Aorta (tissue), 5 donors: ENCODE data around the gene MDP1. TPM values are rescaled to one million over a fixed set of nuclear protein-coding genes. Genes with fewer than 3 reads are reported as not detected.

Source experiments
- ATAC-seq: fragments of 200-7000 bp; cut with Tn5 transposase; one replicate; pipeline ENCODE4 v1.9.1; 2022; ENCODE audit warnings: moderate library complexity; ENCODE audit not compliant: low FRiP score
- DNase-seq, 2 donors: peaks; one replicate each; pipeline ENCODE4 v3.0.0-alpha.2; 2020
- H3K27ac ChIP-seq, 2 donors: one replicate each; pipeline ENCODE4 v1.5.1; 2013; ENCODE audit warnings: low read length in 2 of 2, mild to moderate bottlenecking in 2 of 2, moderate library complexity in 2 of 2, control low read depth in 1 of 2, inconsistent platforms in 1 of 2, low read depth in 1 of 2
- H3K27me3 ChIP-seq, 2 donors: one replicate each; pipeline ENCODE4 v1.6.1; 2013; ENCODE audit warnings: control low read depth in 1 of 2, low read length in 1 of 2, mild to moderate bottlenecking in 1 of 2, moderate library complexity in 1 of 2; ENCODE audit not compliant: insufficient read depth in 2 of 2, control insufficient read depth in 1 of 2
- H3K36me3 ChIP-seq, 2 donors: one replicate each; pipeline ENCODE4 v1.6.1; 2013; ENCODE audit warnings: control low read depth in 1 of 2, low read length in 1 of 2, mild to moderate bottlenecking in 1 of 2; ENCODE audit not compliant: insufficient read depth in 2 of 2, control insufficient read depth in 1 of 2
- H3K4me1 ChIP-seq, 2 donors: one replicate each; pipeline ENCODE4 v1.6.1; 2013; ENCODE audit warnings: low read length in 2 of 2, control low read depth in 1 of 2, mild to moderate bottlenecking in 1 of 2, moderate library complexity in 1 of 2; ENCODE audit not compliant: insufficient read depth in 2 of 2, control insufficient read depth in 1 of 2
- H3K4me3 ChIP-seq, 2 donors: one replicate each; pipeline ENCODE4 v1.5.1; 2013; ENCODE audit warnings: low read length in 2 of 2, control low read depth in 1 of 2, mild to moderate bottlenecking in 1 of 2
- H3K9me3 ChIP-seq: one replicate; pipeline ENCODE4 v1.6.1; 2013; ENCODE audit warnings: mild to moderate bottlenecking, low read length; ENCODE audit not compliant: control insufficient read depth
- WGBS, 2 donors: extraction: QIAGEN DNeasy Blood & Tissue Kit; methylation state at CpG; one replicate each; pipeline ENCODE4 v1.1.7; 2013; 5-methylcytosine and 5-hydroxymethylcytosine counted together
- intact Hi-C, 2 donors: fragments of 100-400 bp; cut with DNase I; formaldehyde crosslinking; loops; one replicate each; pipeline versions ENCODE4 v1.14.2 to v1.15.0; 2022
- polyA plus RNA-seq, 2 donors: library from polyadenylated mRNA; stranded (reverse); fragments of 200-250 nt; gene quantifications; one replicate each; pipeline ENCODE4 v1.2.3, GENCODE V29; 2013
- total RNA-seq, 2 donors: library from RNA; stranded (reverse); fragmentation: NEBNext Ultra II Directional; extraction: Animal tissue kit (Norgen Biotek cat#: 25700); gene quantifications; one replicate each; pipeline ENCODE4 v1.2.1, GENCODE V29; 2021
- donor health status: healthy with polysubstance abuse.
- donor health status: Bipolar disorder and iron deficiency.
- donor health status: DM: no; HTN: no; CAD: no.
- donor health status: DM: no; HTN: no; CAD: no.
- donor health status: DM: yes; HTN: yes; CAD: no.

MDP1 gene
- total and polyA plus RNA-seq, 4 donors: 15.2 to 49.6 (median 29.1) TPM

DNA sequence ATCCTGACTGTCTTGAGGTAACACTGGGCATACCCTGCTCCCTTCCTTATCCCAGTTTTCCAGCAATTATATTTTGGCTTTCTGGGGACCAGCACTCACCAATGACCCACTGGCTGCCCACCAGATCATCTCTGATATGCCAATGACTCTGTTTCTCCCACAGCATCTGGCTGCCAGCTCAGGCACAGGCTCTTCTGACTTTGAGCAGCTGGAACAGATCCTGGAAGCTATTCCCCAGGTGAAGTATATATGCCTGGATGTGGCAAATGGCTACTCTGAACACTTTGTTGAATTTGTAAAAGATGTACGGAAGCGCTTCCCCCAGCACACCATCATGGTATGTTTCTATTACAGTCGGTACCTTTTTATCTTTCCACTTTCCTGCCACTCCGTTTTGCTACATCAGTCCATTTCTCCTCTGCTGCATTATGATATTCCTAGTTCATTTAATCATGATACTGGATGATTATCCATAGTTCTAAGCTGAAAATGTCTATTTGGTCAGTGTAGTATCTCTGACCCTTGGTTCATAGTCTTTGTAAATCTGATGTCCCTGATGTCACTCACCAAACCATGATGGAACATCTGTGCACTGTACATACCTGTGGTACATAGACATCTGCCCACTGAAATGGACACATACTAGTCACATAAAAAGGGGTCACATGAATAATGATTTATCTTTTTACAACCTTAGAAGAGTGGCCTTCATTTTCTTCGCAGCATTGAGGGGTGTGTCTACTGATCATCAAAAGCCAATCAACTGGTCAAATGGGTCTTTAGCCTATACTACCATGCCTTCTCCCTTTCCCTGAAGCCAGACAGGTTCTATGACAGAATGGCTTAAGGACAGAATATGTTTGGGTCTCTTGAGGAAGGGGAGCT is 20.2 kb upstream of the MDP1 start:
- H3K27me3 ChIP-seq: no peaks in the 10 kb centered on the region
- H3K4me1 ChIP-seq: peaks cover 1 to 3% of the 10 kb centered on the region in 2 donors
- peaks cover 0 to 7% of the 10 kb centered on the region in 2 donors for H3K36me3 ChIP-seq
- intact Hi-C loops: loop anchor here in 1 of 2 donors (5.0 kb wide), 1 partner anchor 196 kb away; no protein-coding TSS in a partner anchor
- H3K27ac ChIP-seq: peak overlapping the region in 1 of 2 donors; percentile 12
- no peak for ATAC-seq
- H3K9me3 ChIP-seq: no peaks in the 10 kb centered on the region
- no peak overlapping the region for H3K4me3 ChIP-seq
- no peak for DNase-seq
- WGBS, 2 donors: 86 to 91% methylated on average over 5 of the region's 5 CpGs

DNA sequence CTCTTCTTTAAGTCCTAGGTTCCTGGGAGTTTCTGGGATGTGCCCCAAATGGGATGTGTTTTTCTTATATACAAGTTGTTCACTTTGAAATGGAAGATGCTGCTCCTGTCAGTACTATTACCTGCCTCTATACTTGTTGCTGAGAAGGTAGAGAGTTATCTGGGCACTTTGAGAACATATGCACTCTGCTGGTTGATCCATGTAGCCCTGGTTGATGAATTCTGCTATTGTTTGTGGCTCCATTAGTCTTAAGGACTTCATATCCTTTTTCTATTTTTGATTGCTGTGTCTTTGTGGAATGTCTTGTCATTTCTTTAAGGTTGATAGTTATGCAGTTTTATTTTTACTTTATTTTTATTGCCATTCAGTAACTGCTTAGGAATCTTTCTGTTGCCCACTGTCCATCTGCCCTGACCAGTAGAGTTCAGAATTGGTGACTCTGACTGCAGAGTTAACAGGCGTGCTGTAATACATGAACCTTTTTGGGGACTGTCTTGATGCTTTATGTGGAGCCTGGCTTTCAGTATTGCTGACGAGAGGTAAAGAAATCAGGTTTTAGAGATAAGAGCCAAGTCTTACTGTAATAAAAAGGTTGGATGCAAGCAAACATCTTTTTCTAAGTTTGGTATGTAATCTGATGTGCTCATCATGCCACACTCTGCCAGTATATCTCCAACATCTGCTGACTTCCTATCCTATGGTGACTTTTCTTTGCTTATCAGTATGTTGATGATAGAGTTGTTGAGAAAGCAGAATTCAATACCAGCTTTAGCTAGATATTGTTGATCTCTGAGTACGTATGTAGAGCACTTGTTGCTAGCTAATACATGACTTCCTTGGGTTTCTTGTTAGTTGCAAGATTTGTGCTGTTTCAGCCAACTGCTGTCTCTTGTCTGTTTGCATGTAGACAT is 18.5 kb upstream of the MDP1 start:
- Histone ChIP-seq H3K4me1 (peaks cover 0 to 3% of the 10 kb centered on the region in 2 donors), H3K27ac (no peak overlapping the region)
- intact Hi-C loops: loop anchor here in 1 of 2 donors (5.0 kb wide), 2 partner anchors 37 to 198 kb away; partner anchors contain the start of gene TM9SF1

DNA sequence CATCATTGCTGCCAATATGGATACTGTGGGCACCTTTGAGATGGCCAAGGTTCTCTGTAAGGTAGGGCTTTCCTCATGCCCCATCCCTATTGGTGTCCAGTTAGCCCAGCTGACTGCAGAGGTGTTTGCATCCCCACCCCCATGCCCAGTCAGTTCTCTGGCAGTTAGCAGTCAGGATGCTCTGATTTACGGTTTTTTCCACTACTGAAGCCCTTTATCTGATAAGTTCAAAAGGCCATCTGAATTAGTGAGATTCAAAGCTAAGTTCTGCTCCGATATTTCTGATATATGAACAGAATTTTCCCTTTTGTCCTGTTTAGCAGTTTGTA is 17.6 kb upstream of the MDP1 start:
- Histone ChIP-seq H3K27me3 (no peaks in the 10 kb centered on the region), H3K36me3 (peaks cover 0 to 4% of the 10 kb centered on the region in 2 donors), H3K27ac (peak overlapping the region in 1 of 2 donors; percentile 93), H3K9me3 (no peaks in the 10 kb centered on the region), H3K4me1 (peaks cover 0 to 3% of the 10 kb centered on the region in 2 donors), H3K4me3 (peak overlapping the region; percentile 43 to 60)
- intact Hi-C loops: loop anchor here in 1 of 2 donors (5.0 kb wide), 1 partner anchor 36 kb away; the partner anchor contains the start of gene TM9SF1
- 71 to 73% methylated on average over 2 of the region's 2 CpGs for WGBS, 2 donors
- DNase-seq (no peak), ATAC-seq (no peak)

More for the DNA sequence above, 18.5 kb upstream of the MDP1 start:
- Histone ChIP-seq H3K27me3 (no peaks in the 10 kb centered on the region), H3K36me3 (peaks cover 0 to 4% of the 10 kb centered on the region in 2 donors), H3K4me3 (no peak overlapping the region), H3K9me3 (no peaks in the 10 kb centered on the region)
- DNase-seq (no peak), ATAC-seq (no peak)
- 80 to 83% methylated on average over 3 of the region's 3 CpGs for WGBS, 2 donors

DNA sequence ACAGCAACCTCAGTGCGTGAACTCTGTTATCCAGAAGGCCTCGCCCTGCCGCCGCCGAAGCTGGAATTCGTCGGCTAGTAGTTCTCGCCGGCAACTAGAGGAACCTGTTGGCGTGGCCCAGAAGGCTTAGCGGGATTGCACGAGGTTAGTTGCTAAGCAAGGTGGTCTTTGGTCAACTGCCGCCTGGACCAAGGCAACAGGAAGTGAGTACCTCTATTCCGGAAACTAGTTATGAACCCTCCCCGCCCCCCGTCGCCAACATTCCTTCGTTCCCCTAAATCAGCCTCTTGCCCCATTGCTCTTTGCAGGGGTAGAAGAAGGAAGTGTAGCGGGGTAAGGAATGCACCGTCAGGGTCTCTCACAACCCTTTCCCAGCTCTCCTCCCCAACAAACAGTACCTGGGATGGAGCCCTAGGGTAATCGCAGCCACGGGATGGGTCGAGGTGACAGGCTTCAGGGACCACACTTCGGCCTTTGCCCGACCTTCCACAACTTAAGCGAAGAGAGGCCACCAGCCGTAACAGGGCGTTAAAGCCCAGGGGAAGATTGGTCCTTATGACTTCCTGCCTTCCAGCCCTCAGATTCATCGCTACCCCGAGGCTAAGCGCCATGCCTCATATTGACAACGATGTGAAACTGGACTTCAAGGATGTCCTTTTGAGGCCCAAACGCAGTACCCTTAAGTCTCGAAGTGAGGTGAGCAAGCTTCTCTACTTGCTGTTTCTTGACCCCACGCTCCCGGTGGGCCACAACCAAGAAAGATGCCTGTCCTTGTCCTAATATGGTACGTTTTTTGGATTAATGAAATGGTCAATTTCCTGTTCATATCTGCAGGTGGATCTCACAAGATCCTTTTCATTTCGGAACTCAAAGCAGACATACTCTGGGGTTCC is 17.0 kb upstream of the MDP1 start, which contains the start of gene GMPR2:
Gene GMPR2 (plus strand): TSS at position 285 of the 893 bp plus-strand sequence. CDS start 325 bp downstream, at position 610.
- Histone ChIP-seq H3K27me3 (no peaks in the 10 kb centered on the region), H3K4me3 (peak within 1 kb of the TSS; percentile 60 to 61), H3K27ac (peak within 1 kb of the TSS in 1 of 2 donors; percentile 93), H3K9me3 (no peaks in the 10 kb centered on the region), H3K4me1 (peaks cover 0 to 3% of the 10 kb centered on the region in 2 donors), H3K36me3 (peaks cover 0 to 2% of the 10 kb centered on the region in 2 donors)
- 3% methylated on average over 38 of the region's 38 CpGs for WGBS, 2 donors
- intact Hi-C loops: loop anchor here (1.0 to 5.0 kb wide), 2 partner anchors 36 to 38 kb away; partner anchors contain the start of gene TM9SF1 (in 2 of the 2)
- ATAC-seq: peak; percentile 72
- DNase-seq: no peak

DNA sequence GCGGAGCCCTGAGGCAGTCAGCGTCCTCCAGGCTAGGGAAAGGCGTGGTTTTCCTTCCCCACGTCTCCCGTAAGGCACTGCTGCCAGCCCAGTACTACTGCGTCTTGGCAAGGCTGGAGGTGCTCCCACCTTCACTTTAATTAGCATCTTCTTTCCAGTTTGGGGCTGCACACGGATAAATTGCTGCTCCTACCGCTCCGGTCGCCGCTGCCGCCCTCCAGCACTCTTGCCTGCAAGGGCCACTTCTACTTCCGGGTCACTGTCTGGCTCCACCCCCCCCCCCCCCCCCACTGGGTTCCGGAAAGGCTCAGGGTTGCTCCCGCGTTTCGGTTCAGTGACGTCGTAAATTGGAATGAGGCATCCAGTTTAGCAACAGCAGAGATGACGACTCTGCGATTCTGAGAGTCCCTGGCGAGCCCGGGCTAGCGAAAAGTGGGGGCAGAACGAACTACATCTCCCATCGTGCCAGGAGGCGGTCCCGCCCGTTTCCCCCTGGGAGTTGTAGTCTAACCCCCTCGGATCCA is 16.3 kb upstream of the MDP1 start, which contains the start of gene NEDD8:
Gene NEDD8 (minus strand): TSS at position 247 of the 524 bp plus-strand sequence. CDS start 100 bp downstream, at position 147.
- ATAC-seq: peak; percentile 93
- H3K27me3 ChIP-seq: no peaks in the 10 kb centered on the region
- peaks cover 0 to 3% of the 10 kb centered on the region in 2 donors for H3K4me1 ChIP-seq
- H3K36me3 ChIP-seq: peaks cover 0 to under 1% of the 10 kb centered on the region in 2 donors
- H3K9me3 ChIP-seq: no peaks in the 10 kb centered on the region
- intact Hi-C loops: loop anchor here (1.0 to 5.0 kb wide), 2 partner anchors 35 to 37 kb away; partner anchors contain the start of gene TM9SF1 (in 2 of the 2)
- DNase-seq: peak; percentile 97
- WGBS, 2 donors: 0% methylated on average over 30 of the region's 30 CpGs
- H3K4me3 ChIP-seq: peak within 1 kb of the TSS; percentile 60 to 61
- H3K27ac ChIP-seq: peak within 1 kb of the TSS in 1 of 2 donors; percentile 93

DNA sequence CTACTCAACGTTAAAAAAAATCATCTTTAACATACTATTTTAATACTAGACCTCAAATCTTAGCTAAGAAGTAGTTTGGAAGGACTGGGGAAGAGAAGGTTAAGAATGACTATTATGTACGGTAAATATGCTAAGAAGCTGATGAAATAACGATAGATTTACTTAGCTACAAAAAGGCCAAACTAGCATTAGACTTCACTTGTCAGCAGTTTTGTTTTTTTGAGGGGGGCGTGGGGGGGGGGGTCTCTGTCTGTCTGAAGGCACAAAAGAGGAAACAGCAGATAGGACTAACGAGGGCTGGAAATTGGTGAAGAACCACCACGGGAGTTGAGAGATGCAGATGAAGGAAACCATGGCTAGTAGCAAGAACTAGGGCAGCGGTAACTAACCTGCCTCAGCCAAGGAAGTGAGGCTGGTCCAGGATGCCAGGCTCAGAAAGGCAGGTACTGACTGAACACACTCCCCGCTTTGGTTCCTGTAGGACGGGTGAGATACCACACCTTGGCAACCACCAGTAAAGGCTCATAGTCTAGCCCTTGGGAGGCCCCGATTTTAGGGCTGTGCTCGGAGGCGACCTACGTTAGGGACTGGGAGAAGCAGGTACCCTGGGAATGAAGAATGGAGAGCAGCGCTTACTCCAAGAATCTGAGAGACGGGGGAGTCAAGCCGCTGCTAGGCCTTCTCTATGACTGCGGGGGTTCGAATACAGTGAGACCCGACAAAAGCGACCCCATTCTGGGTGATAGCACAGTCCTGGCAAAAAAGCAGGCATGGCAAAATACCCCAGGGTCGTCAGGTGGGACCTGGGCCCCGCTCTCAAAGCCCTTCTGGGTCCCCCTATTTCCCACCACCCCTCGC is 15.6 kb upstream of the MDP1 start:
- intact Hi-C loops: loop anchor here (1.0 to 5.0 kb wide), 2 partner anchors 34 to 36 kb away; partner anchors contain the start of gene TM9SF1 (in 2 of the 2)
- peaks cover 0 to 3% of the 10 kb centered on the region in 2 donors for H3K4me1 ChIP-seq
- no peak for ATAC-seq
- no peaks in the 10 kb centered on the region for H3K9me3 ChIP-seq
- WGBS, 2 donors: 10 to 11% methylated on average over 23 of the region's 23 CpGs
- no peaks in the 10 kb centered on the region for H3K27me3 ChIP-seq
- peak overlapping the region; percentile 60 to 61 for H3K4me3 ChIP-seq
- no peak for DNase-seq
- no peaks in the 10 kb centered on the region for H3K36me3 ChIP-seq
- peak overlapping the region in 1 of 2 donors; percentile 46 for H3K27ac ChIP-seq

DNA sequence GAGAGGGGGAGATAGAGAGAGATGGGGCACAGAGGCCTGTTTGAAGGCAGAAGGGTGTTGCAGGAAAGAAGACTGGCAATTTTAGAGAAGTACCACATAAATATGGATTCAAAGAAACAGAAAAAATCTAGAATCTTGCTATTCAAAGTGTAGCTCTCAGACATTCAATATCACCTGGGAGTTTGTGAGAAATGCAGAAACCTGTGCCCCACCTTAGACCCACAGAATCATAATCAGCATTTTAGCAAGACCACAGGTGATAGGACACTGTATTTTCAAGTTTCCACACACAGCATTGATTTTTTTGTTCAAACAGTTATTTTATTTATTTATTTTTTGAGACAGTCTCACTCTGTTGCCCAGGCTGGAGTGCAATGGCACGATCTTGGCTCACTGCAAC is 13.0 kb upstream of the MDP1 start:
- 0 to 2% methylated on average over 1 of the region's 1 CpG for WGBS, 2 donors
- Histone ChIP-seq H3K27me3 (no peaks in the 10 kb centered on the region), H3K9me3 (no peaks in the 10 kb centered on the region), H3K36me3 (no peaks in the 10 kb centered on the region), H3K4me1 (peaks cover 0 to 3% of the 10 kb centered on the region in 2 donors), H3K27ac (no peak overlapping the region), H3K4me3 (no peak overlapping the region)
- intact Hi-C loops: no loop called here
- DNase-seq (no peak), ATAC-seq (no peak)
